Right renal pelvis (tissue), 4 donors: ENCODE data around the gene ZNF76. TPM values are rescaled to one million over a fixed set of nuclear protein-coding genes. Genes with fewer than 3 reads are reported as not detected.

Experiments used
- DNase-seq, 4 donors: peaks; one replicate each; pipeline ENCODE4 v3.0.0-alpha.2; 2013; ENCODE audit warnings: low read depth in 4 of 4, low spot score in 3 of 4, missing footprints in 1 of 4
- polyA plus RNA-seq, 4 donors: library from polyadenylated mRNA; unstranded; fragments of 120-200 nt; gene quantifications; one replicate each; pipeline ENCODE4 v1.2.1, GENCODE V29; 2013; ENCODE audit not compliant: insufficient read length in 4 of 4

The ZNF76 gene
- polyA plus RNA-seq, 4 donors = 43.4 to 50.2 (median 46.1) TPM

DNA sequence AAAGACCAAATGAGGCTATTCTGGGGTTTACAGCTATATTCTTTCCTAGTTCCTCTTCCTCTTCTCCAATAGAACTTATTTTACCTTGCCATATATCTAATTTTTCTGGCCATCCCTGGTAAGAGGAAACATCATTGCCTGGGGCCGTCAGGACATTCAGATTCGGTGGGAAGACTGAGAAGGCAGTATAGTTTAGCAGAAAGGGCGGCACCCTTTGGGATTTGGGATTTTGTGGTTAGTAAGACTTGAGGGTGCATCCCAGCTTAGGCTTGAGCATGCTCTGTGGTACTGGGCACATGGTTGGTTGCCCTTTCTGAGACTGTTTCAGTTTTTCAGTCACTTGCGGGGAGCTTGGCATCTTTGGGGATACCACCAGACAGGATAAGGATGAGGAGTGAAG, 24.6 kb upstream of the ZNF76 start:
- DNase-seq = no peak

DNA sequence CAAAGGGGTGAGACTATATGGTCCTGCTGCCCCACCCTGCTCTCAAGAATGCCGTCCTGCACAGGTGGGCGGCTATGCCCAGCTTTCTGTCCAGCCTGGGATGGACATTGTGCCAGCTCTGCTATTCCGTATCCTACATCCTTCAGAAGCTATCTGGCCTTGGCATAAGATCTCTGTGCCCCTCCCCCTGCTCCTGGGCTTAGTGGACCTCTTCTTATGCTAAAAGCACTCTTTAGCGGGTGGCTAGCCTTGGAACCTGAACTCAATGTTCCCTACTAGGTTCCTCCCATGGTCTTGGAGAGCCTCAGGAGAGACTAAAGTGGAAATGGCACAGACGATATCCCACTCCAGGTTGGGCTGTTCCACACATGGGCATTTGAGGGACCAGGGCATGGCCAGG, 23.3 kb upstream of the ZNF76 start:
- no peak for DNase-seq

DNA sequence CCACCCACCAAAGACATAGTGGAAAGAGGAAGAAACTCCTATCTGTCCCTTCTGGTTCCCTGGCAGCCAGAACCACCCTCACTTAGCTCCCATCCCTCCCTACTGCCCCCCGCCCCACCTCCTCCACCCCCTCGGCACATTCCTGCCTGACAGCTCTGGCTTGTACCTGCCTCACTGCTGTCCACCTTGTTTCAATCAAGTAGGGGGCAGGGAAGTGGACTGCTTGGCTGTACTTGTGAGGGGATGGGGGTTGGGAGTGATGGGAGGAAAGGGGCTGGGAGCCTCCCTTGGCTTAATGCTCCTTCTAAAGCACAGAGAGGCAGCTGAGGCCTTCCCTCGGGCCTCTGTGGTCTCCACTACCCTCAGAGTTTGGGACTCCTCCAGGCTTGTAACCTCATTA, 22.1 kb upstream of the ZNF76 start:
- no peak for DNase-seq

DNA sequence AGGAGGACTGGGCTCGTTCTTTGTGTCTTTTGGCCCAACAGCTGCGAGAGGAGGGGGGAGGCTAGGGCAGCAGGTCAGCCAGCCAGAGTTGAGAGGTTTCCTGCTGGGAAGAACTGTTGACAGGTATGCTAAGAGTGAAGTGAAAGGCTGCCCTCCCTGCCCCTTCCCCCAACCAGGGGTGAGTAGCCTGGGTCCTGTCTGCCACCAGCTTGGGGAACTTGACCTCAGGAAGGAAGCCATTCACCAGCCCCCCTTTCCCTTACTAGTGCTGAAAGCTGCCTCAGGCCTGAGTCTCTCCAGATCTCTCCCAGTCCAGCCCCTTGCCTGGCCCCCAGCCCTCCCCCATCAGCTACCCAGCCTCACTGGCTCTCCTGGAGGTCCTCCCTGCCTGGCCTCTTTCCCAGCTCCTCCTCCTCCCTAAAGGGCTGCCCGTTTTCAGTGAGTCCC, 20.7 kb upstream of the ZNF76 start:
- DNase-seq = no peak

DNA sequence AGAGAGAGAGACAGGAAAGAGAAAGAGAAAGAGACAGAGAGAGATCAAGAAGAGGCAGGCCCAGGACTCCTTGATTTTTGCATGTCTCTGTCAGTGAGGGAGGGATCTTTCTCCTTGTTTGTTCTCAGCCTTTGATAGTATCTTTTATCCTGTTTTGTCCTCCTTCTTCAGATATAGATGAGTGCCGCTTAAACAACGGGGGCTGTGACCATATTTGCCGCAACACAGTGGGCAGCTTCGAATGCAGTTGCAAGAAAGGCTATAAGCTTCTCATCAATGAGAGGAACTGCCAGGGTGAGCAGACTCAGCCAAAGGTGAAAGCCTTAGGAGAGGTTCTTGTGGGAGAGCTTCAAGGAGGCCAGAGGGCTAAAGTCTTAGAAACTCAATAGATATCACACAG, 20.0 kb upstream of the ZNF76 start:
- DNase-seq = no peak

DNA sequence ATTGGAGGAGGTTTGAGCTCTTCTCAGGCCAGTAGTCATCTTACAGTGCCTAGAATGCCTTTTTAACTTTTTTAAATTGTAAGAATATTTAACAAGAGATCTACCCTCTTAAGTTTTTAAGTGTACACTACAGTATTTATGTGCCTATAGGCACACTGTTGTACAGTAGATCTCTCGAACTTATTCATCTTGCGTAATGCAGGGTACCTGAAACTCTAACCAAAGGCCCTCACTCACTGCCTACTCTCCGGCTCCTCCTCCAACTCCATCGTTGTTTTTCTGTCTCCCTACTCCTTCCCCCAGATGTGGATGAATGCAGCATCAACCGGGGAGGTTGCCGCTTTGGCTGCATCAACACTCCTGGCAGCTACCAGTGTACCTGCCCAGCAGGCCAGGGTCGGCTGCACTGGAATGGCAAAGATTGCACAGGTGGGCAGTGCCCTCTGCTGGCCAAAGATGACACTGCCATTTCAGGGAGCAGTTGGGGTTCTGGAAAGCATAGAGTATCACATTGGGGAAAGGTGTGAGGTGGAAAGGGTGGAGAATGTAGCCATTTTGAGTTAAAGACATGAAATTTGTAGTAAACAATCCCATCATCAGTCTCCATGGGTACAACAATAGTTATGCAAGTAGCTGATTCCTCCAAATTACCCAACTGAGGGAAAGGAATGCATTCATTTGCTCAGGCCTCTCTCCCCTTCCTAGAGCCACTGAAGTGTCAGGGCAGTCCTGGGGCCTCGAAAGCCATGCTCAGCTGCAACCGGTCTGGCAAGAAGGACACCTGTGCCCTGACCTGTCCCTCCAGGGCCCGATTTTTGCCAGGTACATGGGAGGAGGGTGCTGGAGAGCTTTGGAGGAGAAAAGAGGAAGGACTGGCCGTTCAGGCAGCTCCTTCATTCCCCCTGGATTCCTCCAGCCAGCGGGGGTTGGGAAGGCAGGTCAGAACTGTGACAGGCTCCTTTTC, 18.4 kb upstream of the ZNF76 start:
- peak in 3 of 4 donors; percentile 54 to 71 (median 64) for DNase-seq

DNA sequence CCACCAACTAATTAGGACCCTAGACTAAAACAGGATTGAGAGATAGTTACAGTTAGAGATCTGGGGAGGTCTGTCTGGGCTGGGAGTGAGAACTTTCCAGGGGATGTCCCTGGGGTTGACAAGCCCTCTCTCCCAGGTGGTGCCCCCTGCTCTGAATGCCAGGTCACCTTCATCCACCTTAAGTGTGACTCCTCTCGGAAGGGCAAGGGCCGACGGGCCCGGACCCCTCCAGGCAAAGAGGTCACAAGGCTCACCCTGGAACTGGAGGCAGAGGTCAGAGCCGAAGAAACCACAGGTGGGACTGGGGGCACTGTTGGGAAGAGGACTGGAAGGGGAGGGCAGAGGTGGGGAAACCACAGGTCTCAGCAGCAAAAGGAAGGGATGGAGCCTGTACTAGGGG, 17.0 kb upstream of the ZNF76 start:
- DNase-seq = no peak

DNA sequence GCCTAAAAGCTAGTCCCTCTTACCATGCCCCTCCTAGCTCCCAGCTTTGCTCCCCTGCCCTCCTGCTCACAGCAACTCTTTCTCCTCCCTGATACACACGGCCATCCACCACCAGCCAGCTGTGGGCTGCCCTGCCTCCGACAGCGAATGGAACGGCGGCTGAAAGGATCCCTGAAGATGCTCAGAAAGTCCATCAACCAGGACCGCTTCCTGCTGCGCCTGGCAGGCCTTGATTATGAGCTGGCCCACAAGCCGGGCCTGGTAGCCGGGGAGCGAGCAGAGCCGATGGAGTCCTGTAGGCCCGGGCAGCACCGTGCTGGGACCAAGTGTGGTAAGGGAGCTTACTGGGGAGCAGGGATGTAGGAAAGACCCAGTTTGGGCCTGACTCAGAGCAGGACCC, 16.6 kb upstream of the ZNF76 start:
- no peak for DNase-seq

DNA sequence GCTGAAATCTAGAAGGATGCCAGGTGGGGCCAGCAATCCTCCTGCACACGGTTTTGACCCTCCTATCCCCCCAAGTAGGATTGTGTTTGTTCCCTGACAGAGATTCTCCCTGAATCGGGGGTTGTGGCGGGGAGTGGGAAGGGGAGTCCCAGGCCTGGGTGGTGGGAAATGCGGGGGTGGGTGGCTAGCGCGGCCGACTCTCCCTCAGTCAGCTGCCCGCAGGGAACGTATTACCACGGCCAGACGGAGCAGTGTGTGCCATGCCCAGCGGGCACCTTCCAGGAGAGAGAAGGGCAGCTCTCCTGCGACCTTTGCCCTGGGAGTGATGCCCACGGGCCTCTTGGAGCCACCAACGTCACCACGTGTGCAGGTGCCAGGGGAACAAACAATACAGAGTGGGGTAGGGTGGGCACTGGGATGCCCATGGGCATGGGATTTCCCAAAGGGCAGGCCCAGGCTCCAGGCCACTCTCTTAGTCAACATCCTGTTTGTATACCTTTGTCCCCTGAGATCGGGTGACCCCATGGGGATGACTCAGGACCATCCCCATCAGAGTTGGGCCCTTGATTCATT, 16.1 kb upstream of the ZNF76 start:
- DNase-seq = no peak

DNA sequence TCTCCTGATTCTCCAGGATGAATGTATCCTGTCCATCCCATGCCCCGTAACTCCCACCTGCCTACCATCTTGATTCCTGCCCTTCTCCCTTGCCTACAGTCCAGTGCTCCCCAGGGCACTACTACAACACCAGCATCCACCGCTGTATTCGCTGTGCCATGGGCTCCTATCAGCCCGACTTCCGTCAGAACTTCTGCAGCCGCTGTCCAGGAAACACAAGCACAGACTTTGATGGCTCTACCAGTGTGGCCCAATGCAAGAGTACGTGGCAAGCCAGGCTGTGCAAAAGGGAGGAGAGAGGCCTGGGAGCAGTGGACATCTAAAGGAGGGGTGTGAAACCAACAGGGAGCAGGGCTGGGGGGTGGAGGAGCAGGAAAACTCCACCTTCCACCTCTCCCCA, 15.0 kb upstream of the ZNF76 start:
- no peak for DNase-seq

DNA sequence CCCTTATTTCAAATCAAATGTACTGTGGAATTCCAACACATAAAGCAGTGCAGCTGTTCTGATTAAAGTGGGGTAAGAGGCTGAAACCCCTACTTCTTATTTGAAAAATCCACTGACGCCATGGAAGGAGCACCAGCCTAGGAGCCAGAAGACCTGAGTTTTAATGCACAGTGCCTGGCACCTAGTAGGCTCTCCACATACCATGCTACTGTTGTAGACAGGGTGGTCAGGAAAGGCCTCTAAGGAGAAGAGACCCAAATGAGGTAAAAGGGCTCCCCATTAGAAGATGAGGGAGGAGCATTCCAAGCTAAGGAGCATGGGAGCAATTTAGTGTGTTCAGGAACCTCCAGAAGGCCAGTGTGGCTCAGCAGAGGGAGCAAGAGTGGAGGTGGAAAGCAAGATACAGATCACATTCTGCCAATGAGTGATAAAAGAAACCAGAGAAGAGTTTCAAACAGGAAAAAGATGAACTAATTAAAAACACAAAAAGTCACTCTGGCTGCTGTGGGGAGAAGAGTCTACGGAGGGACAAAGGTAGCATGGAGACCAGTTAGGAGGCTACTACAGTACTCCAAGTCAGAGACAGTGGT, 11.8 kb upstream of the ZNF76 start:
- no peak for DNase-seq

DNA sequence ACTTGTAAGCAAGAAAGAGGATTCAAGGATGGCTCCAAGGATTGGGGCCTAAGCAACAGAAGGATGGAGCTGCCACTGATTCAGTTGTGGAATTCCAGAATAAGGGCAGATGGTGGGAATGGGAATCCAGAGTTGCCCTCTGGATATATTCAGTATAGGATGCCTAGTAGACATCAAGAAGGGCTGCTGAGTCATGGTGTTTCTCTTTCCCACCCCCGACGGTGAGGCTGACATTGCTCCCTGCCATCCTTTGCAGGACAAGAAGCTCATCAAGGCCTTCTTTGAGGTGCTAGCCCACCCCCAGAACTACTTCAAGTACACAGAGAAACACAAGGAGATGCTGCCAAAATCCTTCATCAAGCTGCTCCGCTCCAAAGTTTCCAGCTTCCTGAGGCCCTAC, 11.2 kb upstream of the ZNF76 start:
- DNase-seq = no peak

DNA sequence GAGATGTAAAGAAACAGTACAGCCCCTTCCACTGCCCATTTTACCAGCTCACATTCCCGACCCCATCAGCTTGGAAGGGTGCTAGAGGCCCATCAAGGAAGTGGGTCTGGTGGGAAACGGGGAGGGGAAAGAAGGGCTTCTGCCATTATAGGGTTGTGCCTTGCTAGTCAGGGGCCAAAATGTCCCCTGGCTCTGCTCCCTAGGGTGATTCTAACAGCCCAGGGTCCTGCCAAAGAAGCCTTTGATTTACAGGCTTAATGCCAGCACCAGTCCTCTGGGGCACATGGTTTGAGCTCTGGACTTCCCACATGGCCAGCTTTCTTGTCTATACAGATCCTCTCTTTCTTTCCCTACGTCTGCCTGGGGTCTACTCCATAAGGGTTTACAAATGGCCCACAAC, 10.6 kb upstream of the ZNF76 start:
- DNase-seq = no peak

DNA sequence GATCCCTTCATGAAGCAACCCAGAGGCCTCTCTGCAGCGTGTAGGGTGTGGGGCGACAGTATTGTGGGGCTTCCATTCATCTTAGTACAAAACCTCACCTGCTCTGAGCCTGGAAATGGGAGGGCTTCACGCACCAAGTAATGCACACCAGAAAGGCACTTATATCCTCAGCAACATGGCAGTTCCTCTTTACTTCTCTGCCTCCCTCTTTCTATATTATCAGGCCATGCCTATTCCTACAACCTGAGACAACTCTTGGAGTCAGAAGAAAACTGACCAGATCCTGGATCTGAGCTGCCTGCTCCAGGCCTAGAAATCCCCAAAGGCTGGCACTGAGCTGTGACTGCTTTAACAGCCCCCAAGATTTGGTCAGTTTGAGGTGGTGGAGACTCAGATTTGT, 7.6 kb upstream of the ZNF76 start:
- no peak for DNase-seq

DNA sequence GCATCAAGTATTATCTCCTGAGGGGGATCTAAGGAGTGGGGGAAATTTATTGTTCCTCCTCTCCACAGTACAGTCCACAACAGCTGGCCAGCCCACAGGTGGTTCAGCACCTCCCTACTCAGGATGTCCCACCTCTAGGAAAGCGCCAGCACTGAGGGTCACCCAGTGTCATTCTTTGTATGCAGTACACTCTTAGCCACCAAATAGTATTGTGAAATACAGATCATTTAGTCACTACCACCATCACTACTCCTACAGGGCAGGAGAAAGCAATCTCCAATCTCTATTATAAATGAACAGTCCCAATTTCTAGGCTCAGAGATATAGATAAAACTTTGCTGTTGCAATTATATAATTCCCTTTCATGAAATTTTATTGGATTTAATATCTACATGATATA, 6.3 kb upstream of the ZNF76 start:
- no peak for DNase-seq

DNA sequence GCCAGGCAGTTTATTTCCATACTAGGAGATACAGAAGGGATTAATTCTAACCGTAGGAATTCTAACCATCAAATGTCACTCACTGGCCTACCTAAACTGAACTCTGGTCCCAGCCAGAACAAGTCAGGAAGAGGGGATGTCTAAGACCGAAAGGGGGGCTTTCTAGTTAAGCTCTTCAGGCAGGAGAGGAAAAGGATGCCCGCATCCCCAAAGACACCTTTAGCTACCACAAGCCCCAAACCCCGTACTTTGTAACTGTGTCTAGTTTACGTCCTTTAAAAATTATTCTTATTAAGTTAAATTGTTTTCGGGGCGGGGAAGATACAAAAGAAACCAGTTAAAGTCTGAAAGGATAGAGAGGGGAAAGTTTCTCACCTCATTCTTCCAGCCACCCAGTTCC, 1.2 kb upstream of the ZNF76 start:
- DNase-seq = no peak

DNA sequence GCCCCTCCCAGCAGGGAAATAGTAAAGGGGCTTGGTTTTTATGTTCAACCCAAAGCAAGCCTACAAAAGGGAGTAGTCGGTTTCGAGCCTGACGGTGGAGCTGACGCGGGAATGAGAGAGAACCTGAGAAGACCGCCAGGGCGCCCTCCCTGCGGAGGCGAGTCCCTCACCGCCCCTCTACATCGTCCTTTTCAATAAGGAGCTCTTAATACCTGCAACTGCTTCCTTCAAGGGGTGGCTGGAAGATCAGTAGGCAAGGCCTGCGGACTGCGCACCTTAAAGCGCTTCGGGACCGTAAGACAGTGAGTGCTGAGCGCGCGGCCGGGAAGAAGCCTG, 709 bp upstream of the ZNF76 start:
- DNase-seq = peak in 2 of 4 donors; percentile 35 to 42

DNA sequence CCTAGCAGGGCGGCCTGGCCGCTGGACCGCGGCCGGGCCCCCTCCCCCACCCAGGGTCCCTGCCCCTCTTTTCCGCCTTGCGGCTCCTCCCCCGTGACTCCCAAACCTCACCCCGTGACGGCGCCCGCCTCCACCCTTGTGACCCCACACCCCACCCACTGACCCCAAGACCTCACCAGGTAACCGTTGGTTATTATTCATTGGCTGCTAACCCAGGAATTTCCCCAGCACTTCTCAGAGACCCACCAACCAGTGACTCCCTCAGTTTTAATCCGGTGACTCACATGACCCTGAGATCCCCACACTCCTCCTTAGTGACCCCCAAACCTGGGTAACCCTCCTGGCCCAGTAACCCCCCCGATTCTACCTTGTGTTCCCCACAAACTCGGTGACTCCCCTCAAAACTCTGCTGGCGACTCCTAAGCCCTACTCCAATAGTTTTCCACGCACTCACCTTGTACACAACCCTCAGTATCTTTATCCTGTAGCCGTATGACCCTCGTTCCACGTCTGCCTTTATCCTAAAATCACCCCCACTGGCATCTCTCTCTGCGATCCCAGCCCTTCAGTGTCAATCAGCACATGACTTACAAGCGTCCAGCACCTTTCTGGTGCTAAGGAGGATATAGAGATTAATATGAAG, 534 bp downstream of the ZNF76 start:
- peak in 3 of 4 donors; percentile 28 to 47 (median 45) for DNase-seq

DNA sequence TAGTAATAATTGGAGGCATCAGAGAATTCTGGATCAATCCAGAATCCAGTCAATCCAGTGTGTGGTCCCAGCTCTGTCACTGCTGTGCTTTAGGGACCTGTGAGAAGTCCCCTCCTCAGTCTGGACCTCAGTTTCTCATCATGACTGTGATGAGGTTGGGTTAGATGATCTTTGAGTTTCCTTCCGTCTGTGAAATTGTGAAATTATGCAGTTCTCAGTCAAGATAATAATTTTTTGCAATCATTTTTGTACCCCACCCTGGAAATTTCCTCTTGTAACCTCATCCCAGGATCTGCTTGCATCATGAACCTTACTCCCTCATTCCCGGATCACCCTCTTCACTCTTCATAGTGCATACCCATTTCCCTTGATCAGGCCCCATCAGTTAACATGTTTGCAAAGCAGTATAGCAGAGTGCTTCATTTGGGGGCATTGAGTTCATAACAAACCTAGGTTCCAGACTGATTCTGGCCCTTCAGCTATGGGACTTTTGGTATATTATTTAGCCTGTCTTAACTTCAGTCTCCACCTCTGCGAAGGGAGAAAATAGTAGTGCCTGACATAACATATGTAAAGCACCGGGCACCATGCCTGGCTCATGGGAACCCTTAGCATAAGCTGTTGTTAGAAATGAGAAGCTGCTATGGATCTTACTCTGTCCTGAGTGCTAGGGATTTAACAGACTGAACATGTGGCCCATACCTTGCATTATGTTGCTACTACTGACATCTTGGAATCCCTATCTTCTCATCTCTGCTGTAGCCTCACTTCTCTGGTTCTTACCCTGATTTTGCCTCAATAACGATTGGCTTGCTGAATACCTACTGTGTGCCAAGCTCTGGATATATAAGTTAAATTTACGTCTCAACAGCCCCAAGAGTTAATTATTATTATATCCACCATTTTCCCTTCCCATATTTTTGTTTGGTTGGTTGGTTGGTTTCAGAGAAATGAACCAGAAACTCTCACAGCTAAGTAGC, 1.3 kb downstream of the ZNF76 start:
- DNase-seq = no peak

DNA sequence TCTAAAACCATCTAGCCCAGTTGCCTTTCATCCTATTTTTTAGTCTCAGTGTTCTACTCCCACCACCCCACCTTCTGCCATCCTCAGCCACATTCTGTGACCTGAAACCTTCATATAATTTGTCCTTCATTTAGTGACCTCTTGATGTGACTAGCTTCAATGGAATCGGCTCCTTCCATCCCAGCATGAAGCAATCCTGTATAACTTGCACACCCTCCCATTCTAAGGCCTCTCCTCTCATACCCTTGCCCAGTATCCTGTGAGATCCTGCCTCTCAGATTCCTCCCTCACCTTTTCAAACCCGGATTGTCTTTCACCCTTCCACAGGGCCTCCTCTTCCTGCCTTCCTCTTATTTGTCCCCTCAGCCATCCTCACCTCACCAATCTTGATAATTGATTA, 3.1 kb downstream of the ZNF76 start:
- no peak for DNase-seq
